Fibroblast of pulmonary artery (primary cell): ENCODE data around the gene TYMS.

Experiments used
- DNase-seq: peaks from one replicate; pipeline ENCODE4 v3.0.0-alpha.2; 2010; ENCODE audit warnings: low read depth
- H3K4me3 ChIP-seq: replicated peaks from 2 replicates; pipeline ENCODE4 v1.5.1; 2011; ENCODE audit warnings: low read depth, mild to moderate bottlenecking, control low read depth, low read length, moderate library complexity
- CTCF ChIP-seq: IDR thresholded peaks from 2 replicates; pipeline ENCODE4 v1.5.1; 2011; ENCODE audit warnings: mild to moderate bottlenecking, control low read depth, low read length, inconsistent platforms; ENCODE audit errors: missing control alignments

Gene TYMS

DNA sequence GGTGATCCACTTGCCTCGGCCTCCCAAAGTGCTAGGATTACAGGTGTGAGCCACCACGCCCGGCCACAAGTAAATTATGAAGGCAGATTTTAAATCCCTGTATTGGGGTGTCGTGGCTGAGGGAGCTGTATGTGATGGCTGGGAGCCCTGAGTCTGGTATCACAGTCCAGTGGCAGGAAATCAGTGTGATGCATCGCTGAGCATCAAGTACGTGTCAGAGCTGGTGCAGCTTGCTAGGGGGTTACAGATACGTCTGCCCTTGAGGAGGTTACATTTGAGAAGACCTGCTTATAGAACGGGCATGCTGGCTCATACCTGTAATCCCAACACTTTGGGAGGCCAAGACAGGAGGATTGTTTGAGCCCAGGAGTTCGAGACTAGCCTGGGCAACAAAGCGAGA lies 50.6 kb downstream of the TYMS start:
- TF ChIP-seq CTCF = no peak
- no peak overlapping the region for H3K4me3 ChIP-seq
- DNase-seq = no peak

DNA sequence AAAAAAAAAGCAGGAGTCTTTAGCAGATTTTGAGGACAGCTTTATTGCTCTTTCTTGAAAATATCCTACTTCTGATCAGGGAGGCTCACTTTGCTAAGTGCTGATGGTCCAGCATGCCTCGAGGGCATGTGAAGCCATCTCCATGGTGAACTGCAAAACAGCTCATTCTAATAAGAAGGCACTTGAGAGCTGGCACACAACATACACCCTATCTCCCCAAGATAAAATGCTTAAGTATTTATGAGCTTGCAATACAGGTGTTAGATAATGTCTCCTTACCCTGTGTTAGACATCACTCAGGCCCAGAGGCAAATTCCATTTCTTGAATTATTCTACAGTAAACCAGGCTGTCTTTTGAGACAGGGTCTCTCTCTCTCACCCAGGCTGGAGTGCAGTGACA lies 52.3 kb downstream of the TYMS start:
- TF ChIP-seq CTCF = no peak
- no peak overlapping the region for H3K4me3 ChIP-seq
- DNase-seq = no peak

DNA sequence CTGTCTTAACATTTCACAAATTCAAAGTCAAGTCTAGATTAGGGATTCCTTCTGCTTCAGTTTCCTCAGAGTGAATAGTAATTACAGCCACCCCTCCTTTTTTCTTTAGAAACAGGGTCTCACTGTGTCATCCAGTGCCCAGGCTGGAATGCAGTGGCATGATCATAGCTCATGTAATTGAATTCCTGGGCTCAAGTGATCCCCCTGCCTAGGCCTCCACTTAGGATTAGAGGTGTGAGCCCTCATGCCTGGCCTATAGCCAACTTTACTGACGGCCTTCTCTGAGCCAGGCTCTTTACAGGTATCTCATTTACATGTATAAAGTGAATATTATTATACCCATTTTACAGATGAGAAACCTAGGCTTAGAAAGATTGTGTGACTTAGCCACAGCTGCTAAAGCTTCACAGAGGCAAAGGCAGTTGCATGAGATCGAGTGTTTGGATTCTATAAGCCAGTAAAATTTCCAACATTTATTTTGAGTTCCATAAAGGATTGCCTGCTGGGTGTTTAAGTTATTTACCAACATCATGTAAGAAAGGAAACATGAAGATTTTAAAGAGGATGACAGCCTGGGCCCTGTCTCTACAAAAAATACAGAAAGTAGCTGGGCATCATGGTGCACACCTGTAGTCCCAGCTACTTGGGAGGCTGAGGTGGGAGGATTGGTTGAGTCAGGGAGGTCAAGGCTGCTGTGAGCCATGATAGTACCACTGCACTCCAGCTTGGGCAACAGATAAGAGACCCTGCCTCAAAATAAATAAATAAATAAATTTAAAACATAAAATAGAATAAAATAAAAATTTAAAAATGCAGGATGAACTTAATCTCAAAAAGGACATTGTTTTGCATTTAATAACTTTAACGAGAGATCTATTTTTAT lies 53.2 kb downstream of the TYMS start:
- H3K4me3 ChIP-seq = peak overlapping the region; percentile 91
- TF ChIP-seq CTCF = no peak
- no peak for DNase-seq

DNA sequence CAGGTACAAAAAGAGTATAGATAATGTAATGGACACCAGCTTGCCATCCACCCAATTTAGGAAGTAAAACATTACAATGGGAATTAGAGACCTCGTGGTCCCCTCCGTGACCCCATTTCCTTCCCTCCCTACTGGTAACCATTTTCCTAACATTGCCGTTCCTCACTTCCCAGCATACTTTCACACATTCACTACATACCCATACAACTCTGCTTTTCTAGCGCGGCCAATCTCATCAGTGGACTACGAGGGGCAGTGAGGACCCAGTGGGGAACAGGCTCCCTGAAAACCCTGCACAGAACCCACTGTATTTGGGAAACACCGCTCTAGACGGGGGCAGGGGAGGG lies 53.8 kb downstream of the TYMS start:
- TF ChIP-seq CTCF = no peak
- H3K4me3 ChIP-seq = peak overlapping the region; percentile 91
- DNase-seq = no peak

DNA sequence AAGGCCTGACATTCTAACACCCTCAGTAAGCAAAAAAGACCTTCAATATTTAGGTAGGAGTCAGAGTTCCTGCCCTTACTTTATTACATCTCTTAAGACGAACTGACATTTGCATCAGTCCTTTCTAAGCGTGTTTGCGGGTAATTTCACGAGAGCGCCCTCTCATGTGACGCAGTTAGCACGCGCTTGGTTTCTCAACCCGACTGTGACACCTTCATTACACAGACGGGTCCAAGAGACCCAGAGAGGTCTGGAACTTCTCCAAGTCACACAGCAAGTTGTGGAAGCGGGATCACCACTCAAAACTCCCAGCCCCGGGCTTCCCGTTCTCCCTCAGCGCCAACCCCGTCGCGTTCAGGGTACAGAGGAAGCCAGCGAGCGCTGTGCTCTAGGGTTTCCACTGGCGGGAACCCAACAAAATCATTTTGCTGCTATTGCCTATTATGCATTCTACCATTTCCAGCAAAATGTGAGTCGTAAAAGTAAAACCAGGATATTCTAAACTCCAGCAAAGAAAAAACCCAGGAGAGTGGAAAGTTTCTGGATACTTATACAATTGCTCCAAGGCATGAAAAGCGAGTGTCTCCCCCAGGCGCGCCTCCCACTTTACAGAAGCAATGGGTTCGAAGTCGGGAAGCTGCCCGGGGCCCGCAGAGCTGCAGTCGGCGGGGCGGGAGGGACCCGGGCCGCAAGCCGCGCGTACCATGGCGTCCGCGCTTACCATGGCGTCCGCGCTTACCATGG lies 54.4 kb downstream of the TYMS start:
- peak overlapping the region; percentile 91 for H3K4me3 ChIP-seq
- DNase-seq = peak; percentile 96
- no peak for TF ChIP-seq CTCF

- H3K4me3 ChIP-seq = peak within 1 kb of the TSS; percentile 91
- peak; percentile 86 for DNase-seq
- TF ChIP-seq CTCF = peak; percentile 57
Measured at GRCh38 chr18:712401-713134, 55.1 kb downstream of the TYMS start, which contains the start of gene ENOSF1. Gene ENOSF1 (minus strand): TSS chr18:712630. CDS start chr18:712587, 43 bp downstream.
